Measurements from ENCODE around the gene GSE1.

DNA sequence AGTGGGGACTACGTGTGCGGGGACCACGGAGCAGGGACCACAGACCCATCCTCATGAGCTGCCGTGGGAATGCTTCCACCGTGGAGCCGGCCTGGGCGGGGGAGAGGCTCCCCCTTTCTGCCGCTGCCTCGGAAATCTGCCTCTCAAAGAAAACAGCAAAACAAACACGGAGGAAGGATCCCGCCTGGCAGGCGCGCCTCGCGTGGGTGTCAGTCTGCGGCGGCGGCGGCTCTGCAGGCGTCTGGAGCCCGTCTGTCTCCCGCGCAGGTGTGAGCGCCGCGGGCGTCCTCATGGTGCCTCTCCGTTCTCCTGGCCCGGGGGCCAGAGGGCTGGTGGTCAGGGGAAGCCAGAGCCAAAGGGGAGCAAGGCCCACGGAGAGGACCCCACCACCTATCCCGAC lies 27.5 kb downstream of the GSE1 start:
- no peak for TF ChIP-seq POLR2AphosphoS5 (IDR thresholded peaks at IDR 0.05; ENCODE audit: low read depth, low read length)
- no peak for TF ChIP-seq POLR2A (IDR thresholded peaks at IDR 0.05; ENCODE audit: low read depth, low read length)
